ENCODE data around the gene TTLL6.
"Not testable (repeated sequence)": the region's sequence is repeated elsewhere in the genome, so short reads cannot be mapped to it uniquely, and the experiment has no call there.

DNA sequence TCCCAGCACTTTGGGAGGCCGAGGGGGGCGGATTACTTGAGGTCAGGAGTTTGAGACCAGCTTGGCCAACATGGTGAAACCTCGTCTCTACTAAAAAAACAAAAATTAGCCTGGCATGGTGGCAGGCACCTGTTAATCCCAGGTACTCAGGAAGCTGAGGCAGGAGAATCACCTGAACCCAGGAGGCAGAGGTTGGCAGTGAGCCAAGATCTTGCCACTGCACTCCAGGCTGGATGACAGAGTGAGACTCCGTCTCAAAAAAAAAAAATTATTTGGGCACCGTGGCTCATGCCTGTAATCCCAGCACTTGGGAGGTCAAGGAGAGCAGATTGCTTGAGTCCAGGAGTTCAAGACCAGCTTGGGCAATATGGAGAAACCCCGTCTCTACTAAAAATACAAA is 3.9 kb upstream of the TTLL6 start:
- TF ChIP-seq, protein P1, sequence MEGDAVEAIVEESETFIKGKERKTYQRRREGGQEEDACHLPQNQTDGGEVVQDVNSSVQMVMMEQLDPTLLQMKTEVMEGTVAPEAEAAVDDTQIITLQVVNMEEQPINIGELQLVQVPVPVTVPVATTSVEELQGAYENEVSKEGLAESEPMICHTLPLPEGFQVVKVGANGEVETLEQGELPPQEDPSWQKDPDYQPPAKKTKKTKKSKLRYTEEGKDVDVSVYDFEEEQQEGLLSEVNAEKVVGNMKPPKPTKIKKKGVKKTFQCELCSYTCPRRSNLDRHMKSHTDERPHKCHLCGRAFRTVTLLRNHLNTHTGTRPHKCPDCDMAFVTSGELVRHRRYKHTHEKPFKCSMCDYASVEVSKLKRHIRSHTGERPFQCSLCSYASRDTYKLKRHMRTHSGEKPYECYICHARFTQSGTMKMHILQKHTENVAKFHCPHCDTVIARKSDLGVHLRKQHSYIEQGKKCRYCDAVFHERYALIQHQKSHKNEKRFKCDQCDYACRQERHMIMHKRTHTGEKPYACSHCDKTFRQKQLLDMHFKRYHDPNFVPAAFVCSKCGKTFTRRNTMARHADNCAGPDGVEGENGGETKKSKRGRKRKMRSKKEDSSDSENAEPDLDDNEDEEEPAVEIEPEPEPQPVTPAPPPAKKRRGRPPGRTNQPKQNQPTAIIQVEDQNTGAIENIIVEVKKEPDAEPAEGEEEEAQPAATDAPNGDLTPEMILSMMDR (conservative IDR thresholded peaks at IDR 0.05; ENCODE audit: low read length) = not testable (repeated sequence)
- TF ChIP-seq EZH2phosphoT487 (IDR thresholded peaks at IDR 0.05; ENCODE audit: borderline replicate concordance) = not testable (repeated sequence)

Measured in Loucy (cell line).